Endodermal cell (in vitro differentiated cells): Measurements from ENCODE around the gene NANOGP8. TPM values are rescaled to one million over a fixed set of nuclear protein-coding genes. Genes with fewer than 3 reads are reported as not detected.
"Not testable (repeated sequence)": the region's sequence is repeated elsewhere in the genome, so short reads cannot be mapped to it uniquely, and the experiment has no call there.

Source experiments
- DNase-seq: peaks from one replicate; pipeline ENCODE4 v3.0.0-alpha.2; 2017
- H3K27ac ChIP-seq: 2 replicates; pipeline ENCODE4 v1.5.1; 2013; ENCODE audit warnings: mild to moderate bottlenecking, low read depth, low read length, moderate library complexity
- H3K27me3 ChIP-seq: 2 replicates; pipeline ENCODE4 v1.6.1; 2013; ENCODE audit warnings: mild to moderate bottlenecking, low read length, moderate library complexity; ENCODE audit not compliant: insufficient read depth, control insufficient read depth, poor library complexity, severe bottlenecking
- H3K36me3 ChIP-seq: 2 replicates; pipeline ENCODE4 v1.7.0; 2013; ENCODE audit warnings: mild to moderate bottlenecking, low read length, moderate library complexity; ENCODE audit not compliant: control insufficient read depth, insufficient read depth
- H3K4me1 ChIP-seq: one replicate; pipeline ENCODE4 v1.7.0; 2013; ENCODE audit warnings: low read length; ENCODE audit not compliant: control insufficient read depth, insufficient read depth
- H3K4me3 ChIP-seq: 2 replicates; pipeline ENCODE4 v1.5.1; 2013; ENCODE audit warnings: mild to moderate bottlenecking, low read length, moderate library complexity
- H3K9ac ChIP-seq: 2 replicates; pipeline ENCODE4 v1.6.1; 2013; ENCODE audit warnings: mild to moderate bottlenecking, low read length, moderate library complexity; ENCODE audit not compliant: poor library complexity, severe bottlenecking; ENCODE audit errors: extremely low read depth
- H3K9me3 ChIP-seq: 2 replicates; pipeline ENCODE4 v1.6.1; 2013; ENCODE audit warnings: mild to moderate bottlenecking, low read length, moderate library complexity; ENCODE audit not compliant: control insufficient read depth
- H3K27ac Mint-ChIP-seq: 2 replicates; pipeline ENCODE4 v1.8.0; 2020; ENCODE audit warnings: mixed read lengths
- H3K27me3 Mint-ChIP-seq: 2 replicates; pipeline ENCODE4 v1.8.0; 2021; ENCODE audit warnings: mild to moderate bottlenecking, mixed read lengths; ENCODE audit not compliant: insufficient read depth
- H3K36me3 Mint-ChIP-seq: 2 replicates; pipeline ENCODE4 v1.8.0; 2020; ENCODE audit warnings: low read depth, mixed read lengths
- H3K4me1 Mint-ChIP-seq: 2 replicates; pipeline ENCODE4 v1.8.0; 2020; ENCODE audit warnings: mixed read lengths
- H3K4me3 Mint-ChIP-seq: 2 replicates; pipeline ENCODE4 v1.8.0; 2020; ENCODE audit warnings: mild to moderate bottlenecking, moderate library complexity, mixed read lengths
- H3K9me3 Mint-ChIP-seq: 2 replicates; pipeline ENCODE4 v1.8.0; 2020; ENCODE audit warnings: mild to moderate bottlenecking, mixed read lengths
- WGBS, 2 experiments: methylation state at CpG; one replicate each; pipeline versions ENCODE4 v1.1.5 to v1.1.7; 2013; ENCODE audit warnings: missing lambda C conversion rate in 2 of 2, mixed read lengths in 1 of 2; ENCODE audit not compliant: insufficient coverage in 1 of 2, insufficient read length in 1 of 2; 5-methylcytosine and 5-hydroxymethylcytosine counted together
- long read RNA-seq, 4 experiments: library from polyadenylated mRNA in 2 of 4; library from RNA in 1 of 4; library from capped mRNA in 1 of 4; stranded (forward) in 3 of 4; unstranded in 1 of 4; transcript quantifications; one replicate each; pipeline ENCODE4 v2.0.0, GENCODE V29; 2020 to 2021; ENCODE audit warnings: inconsistent platforms in 1 of 4
- polyA plus RNA-seq, 2 experiments: library from polyadenylated mRNA; stranded (reverse); fragments of 50-300 nt; gene quantifications; one replicate each; pipeline ENCODE4 v1.2.3, GENCODE V29; 2013
- total RNA-seq, 2 donors: library from RNA; stranded (reverse); fragmentation: NEBNext Ultra II Directional in 1 of 2; extraction: Animal tissue kit (Norgen Biotek cat#: 25700) in 1 of 2; gene quantifications; 2 replicates in 1 of 2; 3 replicates in 1 of 2; pipeline ENCODE4 v1.2.1, GENCODE V29; 2021
- TF ChIP-seq, protein P1 (sequence below): fragments of 200-600 bp; sonication (generic); conservative IDR thresholded peaks from 2 replicates; pipeline ENCODE4 v1.5.0; 2021; ENCODE audit warnings: antibody characterized with exemption, mild to moderate bottlenecking

Gene NANOGP8, protein sequence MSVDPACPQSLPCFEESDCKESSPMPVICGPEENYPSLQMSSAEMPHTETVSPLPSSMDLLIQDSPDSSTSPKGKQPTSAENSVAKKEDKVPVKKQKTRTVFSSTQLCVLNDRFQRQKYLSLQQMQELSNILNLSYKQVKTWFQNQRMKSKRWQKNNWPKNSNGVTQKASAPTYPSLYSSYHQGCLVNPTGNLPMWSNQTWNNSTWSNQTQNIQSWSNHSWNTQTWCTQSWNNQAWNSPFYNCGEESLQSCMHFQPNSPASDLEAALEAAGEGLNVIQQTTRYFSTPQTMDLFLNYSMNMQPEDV
- 10 to 100 TPM in 1 of 2 donors, 1 to 10 TPM in 1; 1.5 to 47.2 TPM for total RNA-seq
- 9.1 TPM for polyA plus RNA-seq (2013, experiment 1 of 2)
- polyA plus RNA-seq (2013, experiment 2 of 2): 4.6 TPM
- long read RNA-seq, experiment 1, partial matches to known transcripts: 0 of 1 reads
- long read RNA-seq, experiment 1, other reads (novel, unspliced or antisense): 0 of 1 reads
- long read RNA-seq, experiment 2: 0 reads
- long read RNA-seq, experiment 3, transcript NANOGP8-201 (1 exons, 918 nt): major isoform, 7 of 7 reads
- long read RNA-seq, experiment 3, partial matches to known transcripts: 0 of 7 reads
- long read RNA-seq, experiment 3, other reads (novel, unspliced or antisense): 0 of 7 reads
- long read RNA-seq, experiment 4: 0 reads

DNA sequence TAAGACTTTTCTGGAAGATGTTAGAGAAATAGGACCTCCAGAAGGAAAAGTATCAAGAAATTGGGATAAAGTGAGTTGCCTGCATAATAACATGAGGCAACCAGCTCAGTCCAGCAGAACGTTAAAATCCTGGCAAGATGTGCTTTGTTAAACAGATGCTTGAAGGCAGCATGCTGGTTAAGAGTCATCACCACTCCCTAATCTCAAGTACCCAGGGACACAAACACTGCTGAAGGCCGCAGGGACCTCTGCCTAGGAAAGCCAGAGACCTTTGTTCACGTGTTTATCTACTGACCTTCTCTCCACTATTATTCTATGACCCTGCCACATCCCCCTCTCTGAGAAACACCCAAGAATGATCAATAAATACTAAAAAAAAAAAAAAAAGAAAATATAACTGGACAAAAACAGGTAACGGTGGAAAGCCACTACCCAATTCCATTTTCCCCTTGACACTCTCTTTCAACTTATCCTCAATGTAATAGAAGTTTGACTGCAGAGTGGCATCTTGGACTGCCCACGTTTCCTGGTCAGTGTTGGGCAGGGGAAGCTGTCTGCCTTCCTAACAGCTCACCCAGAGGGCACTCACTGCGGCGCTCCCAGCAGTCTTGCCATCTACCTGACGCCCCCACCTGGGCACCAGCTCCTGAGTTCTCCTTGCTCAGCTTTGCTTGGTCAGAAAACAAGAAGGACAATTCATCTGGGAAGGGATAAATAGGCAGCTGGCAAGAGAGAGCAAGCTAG lies at the start of gene NANOGP8:
Gene NANOGP8 (minus strand): TSS at position 120 of the 744 bp plus-strand sequence. CDS start 185 bp downstream, outside the sequence.
- not testable (repeated sequence) for H3K4me3 Mint-ChIP-seq, H3K4me3 ChIP-seq, H3K4me1 ChIP-seq, H3K9ac ChIP-seq, H3K27ac Mint-ChIP-seq, H3K36me3 ChIP-seq, H3K27me3 Mint-ChIP-seq, H3K27me3 ChIP-seq, DNase-seq, H3K4me1 Mint-ChIP-seq, H3K27ac ChIP-seq
- Mint-ChIP-seq H3K9me3 (peaks cover 28% of the 10 kb centered on the region), H3K36me3 (peaks cover 18% of the 10 kb centered on the region)
- peaks cover 14% of the 10 kb centered on the region for H3K9me3 ChIP-seq
- 91% methylated on average over 8 of the region's 8 CpGs; no CpG with 5 or more reads in 1 of the 2 experiments for whole genome bisulfite sequencing, 2 experiments

DNA sequence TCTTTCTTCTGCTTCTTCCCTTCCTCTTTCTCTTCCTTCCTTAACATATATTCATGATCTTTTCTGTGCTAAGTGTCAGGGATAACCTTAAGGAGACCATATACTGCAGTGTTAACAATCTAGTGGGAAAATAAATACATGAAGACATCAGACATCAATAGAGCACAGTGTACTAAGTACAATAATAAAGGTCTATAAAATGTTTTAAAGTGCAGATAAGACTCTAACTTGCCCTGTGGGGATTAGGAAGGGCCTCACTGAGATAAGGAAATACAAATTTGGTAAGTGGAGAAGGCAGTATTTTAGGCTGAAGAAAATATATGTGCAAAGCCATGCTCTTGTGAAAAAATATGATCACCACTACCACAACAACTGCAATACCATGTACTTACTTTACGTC lies 49.2 kb upstream of the NANOGP8 start:
- WGBS, 2 experiments: no CpG with 5 or more reads among the region's 1 CpG
- peaks cover 3% of the 10 kb centered on the region for H3K36me3 Mint-ChIP-seq
- H3K27ac Mint-ChIP-seq: no peak overlapping the region
- H3K9ac ChIP-seq: no peak overlapping the region
- no peaks in the 10 kb centered on the region for H3K27me3 Mint-ChIP-seq
- H3K4me3 Mint-ChIP-seq: no peak overlapping the region
- TF ChIP-seq, protein P1, sequence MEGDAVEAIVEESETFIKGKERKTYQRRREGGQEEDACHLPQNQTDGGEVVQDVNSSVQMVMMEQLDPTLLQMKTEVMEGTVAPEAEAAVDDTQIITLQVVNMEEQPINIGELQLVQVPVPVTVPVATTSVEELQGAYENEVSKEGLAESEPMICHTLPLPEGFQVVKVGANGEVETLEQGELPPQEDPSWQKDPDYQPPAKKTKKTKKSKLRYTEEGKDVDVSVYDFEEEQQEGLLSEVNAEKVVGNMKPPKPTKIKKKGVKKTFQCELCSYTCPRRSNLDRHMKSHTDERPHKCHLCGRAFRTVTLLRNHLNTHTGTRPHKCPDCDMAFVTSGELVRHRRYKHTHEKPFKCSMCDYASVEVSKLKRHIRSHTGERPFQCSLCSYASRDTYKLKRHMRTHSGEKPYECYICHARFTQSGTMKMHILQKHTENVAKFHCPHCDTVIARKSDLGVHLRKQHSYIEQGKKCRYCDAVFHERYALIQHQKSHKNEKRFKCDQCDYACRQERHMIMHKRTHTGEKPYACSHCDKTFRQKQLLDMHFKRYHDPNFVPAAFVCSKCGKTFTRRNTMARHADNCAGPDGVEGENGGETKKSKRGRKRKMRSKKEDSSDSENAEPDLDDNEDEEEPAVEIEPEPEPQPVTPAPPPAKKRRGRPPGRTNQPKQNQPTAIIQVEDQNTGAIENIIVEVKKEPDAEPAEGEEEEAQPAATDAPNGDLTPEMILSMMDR: no peak
- no peak overlapping the region for H3K27ac ChIP-seq
- H3K27me3 ChIP-seq: no peaks in the 10 kb centered on the region
- H3K36me3 ChIP-seq: no peaks in the 10 kb centered on the region
- H3K9me3 Mint-ChIP-seq: peaks cover 2% of the 10 kb centered on the region
- H3K4me3 ChIP-seq: no peak overlapping the region
- no peaks in the 10 kb centered on the region for H3K9me3 ChIP-seq
- H3K4me1 ChIP-seq: no peaks in the 10 kb centered on the region
- DNase-seq: no peak
- peaks cover 6% of the 10 kb centered on the region for H3K4me1 Mint-ChIP-seq

DNA sequence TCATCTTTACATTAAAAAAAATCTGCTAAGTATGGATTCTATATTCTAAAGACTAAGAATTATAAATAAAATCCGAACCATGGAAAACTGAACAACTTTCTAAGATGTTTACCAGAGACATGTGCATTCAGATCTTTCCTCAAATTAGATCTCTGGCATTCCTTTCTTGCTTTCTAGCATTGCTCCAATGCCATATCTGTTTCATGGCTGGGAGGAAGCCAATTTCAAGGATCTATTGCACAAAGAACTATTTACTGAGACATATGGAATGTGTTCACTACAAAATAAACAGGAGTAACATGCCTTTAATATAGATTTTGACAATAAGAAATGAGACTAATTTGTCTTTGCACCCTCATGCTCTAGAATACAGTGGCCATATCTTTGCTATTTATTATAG lies 45.1 kb upstream of the NANOGP8 start:
- Mint-ChIP-seq H3K27ac (no peak overlapping the region), H3K4me1 (peaks cover 6% of the 10 kb centered on the region), H3K36me3 (peaks cover 8% of the 10 kb centered on the region), H3K27me3 (no peaks in the 10 kb centered on the region), H3K4me3 (no peak overlapping the region), H3K9me3 (peaks cover 9% of the 10 kb centered on the region)
- Histone ChIP-seq H3K4me1 (no peaks in the 10 kb centered on the region), H3K27ac (no peak overlapping the region), H3K9ac (no peak overlapping the region), H3K4me3 (no peak overlapping the region), H3K9me3 (peaks cover 10% of the 10 kb centered on the region), H3K36me3 (no peaks in the 10 kb centered on the region), H3K27me3 (no peaks in the 10 kb centered on the region)
- no peak for DNase-seq
- 96 to 100% methylated on average over 1 of the region's 1 CpG for WGBS, 2 experiments
- TF ChIP-seq, protein P1: no peak
